HG02981 (cell line): ENCODE measurements around the gene SWI5.

Experiments used
- ATAC-seq: cut with Tn5 transposase; IDR thresholded peaks from one replicate; pipeline ENCODE4 v1.9.1; 2021; ENCODE audit warnings: mild to moderate bottlenecking, moderate library complexity; ENCODE audit not compliant: unreplicated experiment

SWI5 gene

GRCh38 chr9:128314697-128315096, 38.6 kb downstream of the SWI5 start:
- ATAC-seq: no peak

GRCh38 chr9:128316421-128316820, 40.3 kb downstream of the SWI5 start:
- no peak for ATAC-seq

- ATAC-seq: no peak
Measured at GRCh38 chr9:128317629-128318028, 41.6 kb downstream of the SWI5 start.

GRCh38 chr9:128321343-128321742, 45.3 kb downstream of the SWI5 start:
- ATAC-seq: no peak

GRCh38 chr9:128321879-128322403, 45.9 kb downstream of the SWI5 start:
- no peak for ATAC-seq

- peak; percentile 75 for ATAC-seq
Measured at GRCh38 chr9:128322404-128323211, 46.5 kb downstream of the SWI5 start, which contains the start of the genes COQ4 and TRUB2. Gene COQ4, plus strand, starts transcription at chr9:128322839. Its CDS starts 20 bp downstream, at chr9:128322859. Gene TRUB2, minus strand, starts transcription at chr9:128322447. Its CDS starts 39 bp downstream, at chr9:128322408.

GRCh38 chr9:128323212-128323730, 47.2 kb downstream of the SWI5 start:
- no peak for ATAC-seq

- ATAC-seq: no peak
Measured at GRCh38 chr9:128323791-128324190, 47.7 kb downstream of the SWI5 start.

- ATAC-seq: no peak
Measured at GRCh38 chr9:128324401-128324800, 48.3 kb downstream of the SWI5 start.

GRCh38 chr9:128325629-128326028, 49.6 kb downstream of the SWI5 start:
- no peak for ATAC-seq

GRCh38 chr9:128333451-128333869, 57.4 kb downstream of the SWI5 start:
- no peak for ATAC-seq

- ATAC-seq: no peak
Measured at GRCh38 chr9:128335161-128335560, 59.1 kb downstream of the SWI5 start.

GRCh38 chr9:128335914-128336313, 59.8 kb downstream of the SWI5 start:
- no peak for ATAC-seq

GRCh38 chr9:128337936-128338335, 61.9 kb downstream of the SWI5 start:
- no peak for ATAC-seq
